ENCODE measurements around the gene DOCK4.

Gene DOCK4

DNA sequence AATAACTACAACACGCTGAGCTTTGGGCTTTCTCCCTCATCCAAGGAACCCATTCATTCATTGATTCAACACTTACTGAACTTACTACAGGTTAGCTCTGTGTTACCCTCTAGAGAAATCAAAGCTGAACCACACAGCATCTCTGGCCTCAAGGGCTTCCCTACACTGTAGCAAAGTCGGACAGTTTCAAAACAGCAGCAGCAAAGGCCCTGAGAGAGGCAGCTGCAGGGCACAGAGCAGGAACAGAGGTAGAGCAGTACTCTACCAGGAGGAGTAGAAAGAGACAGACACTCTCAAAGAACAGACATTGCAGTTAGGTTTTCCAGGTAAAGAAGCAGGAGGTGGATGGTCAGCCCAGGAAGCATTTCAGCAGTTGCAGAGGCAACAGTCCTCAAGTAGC is 16.1 kb downstream of the DOCK4 start:
- no peak for DNase-seq

DNA sequence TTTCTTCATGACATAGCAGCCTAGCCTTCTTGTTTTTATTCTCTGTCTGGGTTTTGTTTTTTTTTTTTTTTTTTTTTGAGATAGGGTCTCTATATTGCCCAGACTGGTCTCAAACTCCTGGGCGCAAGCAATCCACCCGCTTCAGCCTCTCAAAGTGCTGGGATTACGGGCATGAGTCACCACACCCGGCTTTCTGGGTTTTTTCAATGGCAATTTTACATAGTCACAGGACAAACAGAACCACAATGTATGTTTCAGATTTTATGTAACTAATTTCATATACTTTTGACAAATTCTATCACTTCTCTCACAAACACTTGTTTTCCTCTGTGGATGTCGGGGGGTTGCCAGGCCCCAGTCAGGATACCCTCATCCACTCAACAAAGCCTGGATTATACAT is 16.5 kb downstream of the DOCK4 start:
- DNase-seq: no peak

DNA sequence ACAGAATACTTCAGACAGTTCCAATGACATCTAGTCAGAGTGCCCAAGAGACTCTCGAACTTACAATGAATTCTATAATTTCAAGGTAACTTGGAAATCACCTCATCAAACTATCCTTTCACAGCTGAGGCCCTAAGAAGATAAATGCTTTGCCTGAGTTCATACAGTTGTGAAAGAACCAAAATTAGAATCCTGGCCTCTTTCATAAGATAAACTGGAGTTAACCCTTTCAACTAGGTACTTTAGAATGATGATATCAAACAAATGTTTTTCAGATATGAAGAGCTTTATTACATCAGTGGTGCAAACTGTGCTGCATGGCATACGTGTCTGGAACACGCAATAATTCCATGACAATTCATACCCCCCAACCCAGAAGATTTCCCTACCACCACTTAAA is 17.9 kb downstream of the DOCK4 start:
- no peak for DNase-seq

DNA sequence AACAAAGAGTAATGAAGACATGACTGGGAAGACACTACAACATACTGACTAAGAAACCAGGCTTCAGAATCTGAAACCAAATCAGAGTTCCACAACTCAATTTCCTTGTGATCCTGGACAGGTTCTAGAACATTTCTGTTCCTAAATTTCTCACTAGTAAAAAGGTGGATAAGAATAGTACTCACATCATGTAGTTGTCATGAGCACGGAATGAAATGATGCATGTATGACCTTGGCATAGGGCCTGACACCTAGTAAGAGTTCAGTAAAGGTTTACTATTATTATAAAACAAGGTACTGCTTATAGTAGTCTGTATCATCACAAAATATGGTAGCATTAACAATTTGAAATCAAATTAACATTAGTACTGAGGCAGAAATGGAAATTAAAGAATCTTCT is 19.9 kb downstream of the DOCK4 start:
- no peak for DNase-seq

DNA sequence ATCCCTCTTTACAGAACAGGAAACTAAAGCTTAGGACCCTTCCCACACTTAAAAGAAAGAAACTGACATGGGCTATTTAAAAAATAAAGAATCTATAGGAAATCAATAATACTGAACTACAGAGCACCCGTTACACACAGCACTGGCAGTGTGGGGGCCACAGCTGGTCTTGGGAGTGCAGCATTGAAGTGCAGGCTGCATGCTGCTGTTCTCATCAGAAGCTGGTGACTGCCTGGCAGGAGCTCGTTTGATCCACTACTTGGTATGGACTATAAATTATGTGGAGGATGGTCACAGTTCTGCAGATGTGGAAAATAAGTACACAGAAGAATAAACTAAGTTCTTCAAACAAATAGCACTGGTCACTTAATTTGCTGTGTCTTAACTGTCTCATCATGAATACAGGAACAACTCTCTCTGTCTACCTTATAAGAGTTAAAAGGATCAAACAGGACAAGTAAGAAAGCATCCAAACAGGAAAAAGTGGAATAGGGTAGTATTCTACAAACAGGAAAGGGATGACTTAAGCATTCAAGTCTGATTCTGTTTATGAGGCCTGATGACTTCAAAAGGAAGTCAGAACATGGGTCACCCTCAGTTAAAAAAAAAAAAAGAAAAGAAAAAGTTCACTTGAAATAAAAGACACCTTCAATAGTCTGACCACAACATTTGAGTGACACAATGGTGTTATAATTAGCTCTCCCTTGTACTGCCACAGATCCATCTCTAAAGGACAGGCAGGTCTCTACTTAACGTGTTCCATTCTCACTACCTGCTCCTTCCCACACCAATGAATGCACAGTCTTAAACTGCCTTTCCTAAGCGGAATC is 21.0 kb downstream of the DOCK4 start:
- no peak for DNase-seq

DNA sequence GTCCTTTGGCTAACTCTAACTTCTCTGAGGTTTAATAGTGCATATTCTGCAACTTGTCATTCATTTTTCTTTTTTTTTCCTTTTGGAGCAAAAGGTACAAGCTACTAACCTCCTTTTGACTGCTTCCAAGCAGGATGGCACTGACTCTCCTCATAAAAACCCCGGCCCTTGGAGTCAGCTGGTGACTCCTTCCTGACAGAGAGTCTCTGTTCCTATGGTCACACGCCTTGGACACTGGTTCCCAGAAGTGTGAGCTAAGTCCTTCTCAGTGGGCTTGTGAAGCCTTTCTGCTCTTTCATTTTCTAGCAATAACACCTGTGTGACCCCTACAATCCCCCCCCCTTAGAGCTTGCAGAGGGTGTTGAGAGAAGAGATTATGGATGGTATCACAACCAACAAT is 21.7 kb downstream of the DOCK4 start:
- no peak for DNase-seq

DNA sequence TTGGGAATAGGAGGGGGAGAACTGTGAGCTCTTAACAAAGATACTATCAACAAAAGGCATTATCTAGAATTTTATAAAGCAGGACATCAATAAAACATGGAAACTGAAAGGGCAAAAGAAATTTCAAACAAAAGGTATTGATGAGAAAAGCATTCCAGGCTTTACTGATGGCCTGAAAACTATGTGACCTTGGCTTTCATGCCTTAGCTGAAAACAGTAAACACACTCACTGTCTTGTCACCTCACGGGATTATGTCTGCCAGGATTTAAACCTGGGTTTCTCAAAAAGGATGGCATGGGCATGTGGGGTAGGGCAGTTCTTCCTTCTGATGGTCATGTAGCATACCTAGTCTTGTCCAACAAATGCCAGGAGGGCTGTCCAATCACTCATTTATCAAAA is 22.9 kb downstream of the DOCK4 start:
- DNase-seq: no peak

DNA sequence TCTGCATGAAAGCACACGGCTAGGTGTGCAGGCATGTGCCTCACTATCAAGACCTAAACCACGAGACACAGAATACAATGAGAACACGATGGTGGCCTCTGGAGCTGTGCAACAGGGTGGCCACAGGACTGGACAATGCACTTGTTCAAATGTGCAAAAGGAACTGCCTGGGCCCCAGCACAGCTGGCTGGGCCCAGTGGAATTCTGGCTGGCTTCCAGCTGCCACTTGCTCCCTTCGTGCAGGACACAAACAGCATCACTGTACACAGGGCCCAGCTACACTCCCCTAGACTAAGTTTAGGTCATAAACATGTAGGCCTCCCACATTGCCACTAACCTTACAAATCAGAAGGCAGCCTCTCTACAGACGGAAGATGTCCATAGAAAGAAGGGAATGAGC is 23.4 kb downstream of the DOCK4 start:
- DNase-seq: no peak

DNA sequence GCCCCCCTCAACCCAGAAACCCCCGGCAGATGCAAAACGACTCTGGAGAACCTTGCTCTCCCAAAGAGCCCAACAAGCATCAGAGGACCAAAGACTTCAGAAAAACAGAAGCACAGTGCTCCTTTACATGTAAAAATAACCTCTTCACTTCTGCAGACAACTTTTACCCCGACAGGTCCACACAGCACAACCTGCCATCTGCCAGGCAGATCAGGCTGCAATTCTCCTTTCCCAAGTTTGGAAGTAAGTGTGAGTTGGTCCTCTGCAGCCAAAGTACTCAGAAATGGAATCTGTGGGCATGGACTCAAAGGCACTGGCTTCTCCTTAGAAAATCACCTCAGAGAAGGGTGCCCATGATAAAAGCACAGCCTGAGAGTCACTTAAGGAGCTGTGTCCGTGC is 26.0 kb downstream of the DOCK4 start:
- DNase-seq: no peak

DNA sequence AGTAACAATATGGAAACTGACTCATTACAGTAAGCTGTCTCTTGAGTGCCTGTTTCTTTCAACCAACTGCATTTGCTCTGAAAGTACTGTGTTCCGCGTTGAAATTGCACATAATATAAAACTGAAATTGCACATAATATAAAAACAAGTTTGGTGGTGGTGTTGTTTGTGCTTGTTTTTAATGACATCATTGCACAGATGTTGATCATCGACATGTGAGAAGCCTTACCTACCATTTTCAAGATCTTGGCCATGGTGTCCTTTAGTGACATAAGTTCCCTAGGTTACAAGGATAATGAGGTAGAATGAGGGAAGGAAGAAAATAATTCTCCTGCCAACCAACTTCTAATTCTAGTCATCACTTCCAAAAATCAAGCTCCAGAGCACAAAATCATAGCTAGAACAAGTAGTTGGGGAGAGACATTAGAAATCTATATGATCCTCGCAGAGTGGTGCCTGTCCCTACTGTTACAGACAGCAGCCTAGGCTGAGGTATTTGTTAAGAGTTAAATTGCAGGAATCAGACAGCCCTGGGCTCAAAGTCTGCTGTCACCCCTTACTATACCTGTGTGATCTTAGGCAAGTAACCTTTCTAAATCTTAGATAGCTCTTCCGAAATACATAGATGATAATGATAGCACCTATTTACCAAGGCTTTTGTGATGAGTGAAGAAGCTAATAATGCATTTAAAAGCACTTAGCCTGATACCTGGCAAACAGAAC is 29.3 kb downstream of the DOCK4 start:
- no peak for DNase-seq

DNA sequence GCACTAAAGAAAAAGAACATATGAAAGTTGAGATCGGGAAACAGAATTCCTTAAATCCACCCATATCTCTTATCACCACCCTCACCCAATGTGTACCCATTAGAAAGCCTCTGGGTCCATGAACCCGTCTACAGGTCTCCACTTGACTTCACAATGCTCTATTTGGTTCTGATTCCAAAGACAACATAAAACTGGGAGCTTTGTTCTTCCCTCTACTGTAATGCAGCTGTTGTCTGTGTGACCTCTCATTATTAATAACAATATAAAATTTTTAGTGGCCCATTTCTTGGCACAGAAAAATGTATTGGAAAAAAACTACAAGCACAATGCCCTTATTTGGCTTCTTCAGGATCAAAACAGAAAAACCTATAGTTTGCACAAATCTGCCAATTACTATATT is 30.0 kb downstream of the DOCK4 start:
- DNase-seq: no peak

DNA sequence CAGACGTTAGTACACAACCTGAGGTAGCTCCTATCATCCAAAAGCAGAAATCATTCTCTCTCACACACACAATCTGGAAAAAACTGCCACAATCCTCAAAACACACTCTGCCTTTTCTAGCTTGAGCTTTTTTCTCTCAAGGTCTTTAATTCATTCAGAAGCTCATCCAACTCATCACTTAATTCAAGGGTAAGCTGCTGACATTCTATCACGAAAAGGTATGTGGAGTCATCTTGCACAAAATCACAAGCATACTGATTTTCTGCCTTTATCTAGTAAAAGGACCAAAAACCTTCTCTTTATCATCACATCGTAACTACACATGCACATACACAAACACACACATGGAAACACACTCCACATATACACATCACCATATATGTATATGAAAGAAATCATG is 32.0 kb downstream of the DOCK4 start:
- DNase-seq: no peak

DNA sequence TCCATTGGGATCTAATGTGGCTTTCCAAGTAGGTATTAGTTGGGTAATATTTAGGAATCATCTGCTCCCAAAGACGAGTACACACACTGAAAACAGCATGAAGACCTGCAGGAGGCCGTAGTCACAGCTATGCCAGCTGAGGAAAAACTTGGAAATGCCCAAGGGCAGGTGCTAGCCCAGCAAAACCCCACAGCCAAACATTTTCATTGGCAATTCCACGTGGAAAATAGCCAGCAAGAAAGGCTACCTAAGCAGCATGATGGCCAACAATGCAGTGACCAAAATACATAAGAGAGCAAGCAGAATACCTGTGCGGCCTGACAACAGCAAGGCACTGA is 32.7 kb downstream of the DOCK4 start:
- no peak for DNase-seq

DNA sequence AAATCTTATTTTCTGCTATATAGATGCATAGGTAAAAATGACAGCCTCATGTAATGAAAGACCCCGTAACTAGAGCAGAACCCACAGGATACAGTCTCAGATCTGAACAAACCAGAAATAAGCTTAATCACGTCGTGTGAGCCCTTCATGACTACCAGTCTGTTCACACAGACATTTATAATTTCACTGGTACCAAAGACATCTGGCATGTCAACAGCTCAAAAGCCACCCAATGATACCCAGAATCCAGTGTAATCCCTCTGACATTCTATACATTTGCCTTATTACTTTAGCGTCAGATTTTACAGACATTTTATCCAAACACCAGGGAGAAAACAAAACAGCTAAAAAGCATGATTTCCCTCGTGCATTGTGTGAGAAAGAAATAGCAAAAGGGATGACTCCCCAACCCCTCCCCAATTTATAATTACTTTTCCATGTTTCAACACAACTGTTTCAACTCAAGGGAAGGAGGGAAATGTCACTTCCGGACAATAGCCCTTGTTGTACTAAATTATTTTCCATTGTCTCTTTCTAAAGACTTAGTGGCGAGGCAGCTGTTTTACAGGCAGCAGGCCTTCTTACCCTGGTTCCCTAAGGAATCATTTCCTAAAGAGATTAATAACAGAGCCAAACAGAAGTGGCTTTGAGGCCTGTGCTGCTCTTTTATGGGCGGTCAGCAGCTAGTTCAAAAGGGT is 33.2 kb downstream of the DOCK4 start:
- DNase-seq: no peak

DNA sequence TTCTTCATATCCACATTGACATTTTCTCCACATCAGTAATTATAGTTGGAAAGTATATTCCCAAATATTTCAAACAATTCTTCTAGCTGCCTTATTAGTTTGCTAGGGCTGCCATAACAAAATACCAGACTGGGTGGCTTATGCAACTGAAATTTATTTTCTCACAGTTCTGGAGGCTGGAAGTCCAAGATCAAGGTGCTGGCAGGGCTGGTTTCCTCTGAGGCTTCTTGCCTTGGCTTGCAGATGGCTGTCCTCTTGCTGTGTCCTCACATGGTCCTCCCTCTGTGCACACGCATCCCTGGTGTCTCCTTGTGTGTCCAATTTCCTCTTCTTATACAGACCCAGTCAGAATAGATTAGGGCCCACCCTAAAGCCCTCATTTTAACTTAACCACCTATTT is 34.5 kb downstream of the DOCK4 start:
- DNase-seq: no peak

DNA sequence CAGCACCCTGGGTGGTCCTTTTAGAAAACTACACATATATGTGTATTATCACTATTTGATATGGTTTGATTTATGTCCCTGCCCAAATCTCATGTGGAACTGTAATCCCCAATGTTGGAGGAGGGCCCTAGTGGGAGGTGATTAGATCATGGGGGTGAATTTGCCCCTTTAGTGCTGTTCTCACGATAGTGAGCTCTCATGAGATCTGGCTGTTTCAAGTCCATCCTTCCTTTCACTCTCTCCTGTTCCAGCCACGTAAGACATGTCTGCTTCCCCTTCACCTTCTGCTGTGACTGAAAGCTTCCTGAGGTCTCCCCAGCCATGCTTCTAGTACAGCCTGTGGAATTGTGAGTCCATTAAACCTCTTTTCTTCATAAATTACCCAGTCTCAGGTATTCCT is 37.3 kb downstream of the DOCK4 start:
- no peak for DNase-seq

DNA sequence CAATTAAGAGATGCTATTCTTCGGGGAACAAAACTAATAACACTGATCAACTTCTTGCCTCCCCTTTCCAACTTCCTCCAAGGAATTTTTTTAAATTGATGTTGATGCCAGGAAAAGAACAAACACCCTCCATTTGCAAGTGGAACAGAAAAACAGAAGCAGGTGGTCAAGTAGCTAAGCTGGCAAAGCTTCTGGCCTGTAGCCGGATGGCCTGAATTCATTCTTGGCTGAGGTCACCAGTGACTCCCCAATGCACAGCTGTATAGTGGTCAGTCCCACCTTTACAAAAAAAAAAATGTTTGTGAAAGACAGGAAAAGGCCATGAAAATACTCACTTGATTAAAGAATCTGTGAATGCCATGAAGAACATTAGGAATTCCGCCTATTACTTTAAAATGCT is 39.1 kb downstream of the DOCK4 start:
- no peak for DNase-seq

DNA sequence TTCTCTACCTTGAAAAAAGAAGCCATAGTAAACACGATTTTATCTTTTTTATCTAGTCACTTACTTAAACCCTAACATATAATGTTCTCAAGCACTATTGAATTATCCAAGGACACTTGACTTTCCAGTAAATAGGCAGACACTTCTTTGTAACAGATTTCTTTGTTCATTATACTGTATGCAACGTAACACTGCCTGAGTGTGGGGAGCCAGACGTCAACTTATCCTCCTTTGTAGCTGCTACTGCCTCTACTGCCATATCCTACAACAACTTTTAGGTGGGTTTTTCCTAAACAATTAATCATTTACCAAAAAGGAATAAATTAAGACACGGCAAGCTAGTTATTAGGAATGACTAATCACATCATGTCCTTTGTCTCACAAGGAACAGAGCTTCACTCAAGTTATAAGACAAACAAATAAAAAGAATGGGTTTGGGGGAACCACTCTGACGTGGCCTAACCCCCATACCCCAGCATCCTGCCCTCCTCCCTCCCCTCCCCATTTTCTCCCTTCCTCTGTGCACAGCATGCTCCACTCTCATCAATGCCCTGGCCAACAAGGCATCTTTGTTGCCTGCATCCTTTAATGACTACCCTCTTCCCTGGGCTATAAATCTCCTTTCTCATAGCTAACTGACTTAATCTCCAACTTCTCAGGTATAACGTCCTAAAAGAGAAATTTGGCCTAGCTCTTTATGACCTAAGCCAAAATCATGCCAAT is 43.3 kb downstream of the DOCK4 start:
- no peak for DNase-seq

DNA sequence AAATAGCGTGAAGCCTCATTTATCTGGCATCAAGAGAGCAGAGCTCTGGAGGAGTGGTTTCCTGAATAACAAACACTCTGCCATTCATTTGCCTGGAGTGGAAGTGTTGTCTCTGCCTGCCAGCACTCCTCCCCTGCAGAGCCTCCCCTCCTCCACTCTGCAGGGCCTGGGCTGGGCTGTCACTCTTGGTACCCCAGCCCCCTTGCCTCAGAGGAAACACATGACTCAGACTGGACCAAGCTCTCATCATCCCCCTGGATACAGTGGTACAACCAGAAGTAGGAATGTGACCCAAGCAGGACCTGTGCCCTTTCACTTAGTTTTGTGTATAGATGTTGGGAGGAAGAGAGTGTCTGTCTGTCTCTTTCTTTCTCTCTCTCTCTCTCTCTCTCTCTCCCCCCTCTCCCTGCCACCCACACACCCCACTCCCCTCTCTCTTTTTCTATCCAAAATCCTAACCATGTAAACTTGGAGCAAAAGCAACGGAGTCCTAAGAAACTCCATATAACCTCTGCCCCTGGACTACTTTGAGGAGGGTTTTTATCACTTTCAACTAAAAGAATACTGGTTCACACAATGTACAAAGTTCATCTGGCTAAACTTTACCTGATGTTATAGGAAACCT is 43.9 kb downstream of the DOCK4 start:
- no peak for DNase-seq

DNA sequence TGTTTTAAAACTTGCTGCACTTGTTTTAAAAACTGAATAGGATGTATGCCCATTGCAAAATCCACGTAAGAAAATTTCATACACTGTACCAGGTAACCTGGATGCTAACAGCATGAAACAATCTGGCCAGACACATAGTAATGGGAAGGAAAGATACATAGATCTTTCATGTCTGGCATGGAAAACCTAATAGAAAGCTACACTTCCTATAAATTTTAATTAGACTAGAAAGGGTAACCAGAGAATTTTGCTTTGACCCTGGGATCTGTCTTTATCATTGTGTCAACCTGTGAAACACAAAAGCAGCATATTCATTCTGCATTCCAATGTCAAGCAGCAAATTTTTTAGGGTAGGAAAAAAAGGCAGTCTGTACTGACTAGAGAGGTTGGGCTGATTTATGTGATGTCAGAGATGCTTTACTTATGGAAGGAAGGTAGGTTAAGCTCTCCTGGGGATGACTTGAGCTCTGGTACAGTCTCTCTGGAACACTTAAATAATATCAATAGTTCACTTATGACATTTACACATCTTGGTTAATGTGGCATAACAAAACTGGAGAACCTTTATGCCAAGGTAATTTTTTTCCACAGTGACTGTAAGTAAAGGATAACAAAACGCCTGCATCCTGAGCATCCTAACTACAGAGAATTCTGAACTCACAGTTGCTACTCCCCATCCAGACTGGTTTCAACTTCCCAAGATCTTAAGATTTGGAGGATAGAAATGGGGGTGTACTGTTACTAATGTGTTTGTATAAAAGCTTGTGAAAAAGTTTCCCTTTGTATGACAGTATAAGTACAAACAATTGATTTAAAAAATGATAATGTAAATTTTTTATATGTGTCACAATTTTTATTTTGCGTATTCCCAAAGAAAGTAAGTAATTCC is 44.7 kb downstream of the DOCK4 start:
- DNase-seq: no peak

DNA sequence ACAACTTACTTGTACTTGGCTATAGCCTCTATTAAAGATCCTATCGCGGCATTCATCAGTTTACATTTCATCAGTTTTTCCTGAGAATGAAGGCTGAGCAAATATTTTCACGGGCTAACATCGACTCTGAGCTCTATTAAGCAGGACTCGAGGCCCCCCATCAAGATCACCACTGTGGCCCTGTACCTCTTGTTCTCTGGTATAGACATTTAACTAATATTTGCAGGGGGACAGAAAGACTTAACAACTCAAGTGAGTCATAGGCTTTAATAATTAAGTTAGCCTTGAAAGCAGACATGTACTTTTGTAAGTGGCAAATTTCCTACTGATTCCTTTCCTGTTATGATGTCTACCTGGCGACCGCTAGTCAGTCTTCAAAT is 45.4 kb downstream of the DOCK4 start:
- DNase-seq: no peak

Data from NCI-H526 (cell line).